Measurements from ENCODE around the gene DSCAM. TPM values are rescaled to one million over a fixed set of nuclear protein-coding genes. Genes with fewer than 3 reads are reported as not detected.

The DSCAM gene
- total RNA-seq, 1 donor from 2014 or later = not detected

GRCh38 chr21:40313260-40313659 lies 533.7 kb downstream of the DSCAM start:
- Histone ChIP-seq H3K36me3 (no peaks in the 10 kb centered on the region), H3K27me3 (no peaks in the 10 kb centered on the region), H3K9me3 (no peaks in the 10 kb centered on the region), H3K27ac (no peak overlapping the region), H3K4me3 (no peak overlapping the region), H3K4me1 (no peaks in the 10 kb centered on the region)
- DNase-seq (ENCODE audit: low spot score in 2 of 2) = no peak
- TF ChIP-seq, protein P1, sequence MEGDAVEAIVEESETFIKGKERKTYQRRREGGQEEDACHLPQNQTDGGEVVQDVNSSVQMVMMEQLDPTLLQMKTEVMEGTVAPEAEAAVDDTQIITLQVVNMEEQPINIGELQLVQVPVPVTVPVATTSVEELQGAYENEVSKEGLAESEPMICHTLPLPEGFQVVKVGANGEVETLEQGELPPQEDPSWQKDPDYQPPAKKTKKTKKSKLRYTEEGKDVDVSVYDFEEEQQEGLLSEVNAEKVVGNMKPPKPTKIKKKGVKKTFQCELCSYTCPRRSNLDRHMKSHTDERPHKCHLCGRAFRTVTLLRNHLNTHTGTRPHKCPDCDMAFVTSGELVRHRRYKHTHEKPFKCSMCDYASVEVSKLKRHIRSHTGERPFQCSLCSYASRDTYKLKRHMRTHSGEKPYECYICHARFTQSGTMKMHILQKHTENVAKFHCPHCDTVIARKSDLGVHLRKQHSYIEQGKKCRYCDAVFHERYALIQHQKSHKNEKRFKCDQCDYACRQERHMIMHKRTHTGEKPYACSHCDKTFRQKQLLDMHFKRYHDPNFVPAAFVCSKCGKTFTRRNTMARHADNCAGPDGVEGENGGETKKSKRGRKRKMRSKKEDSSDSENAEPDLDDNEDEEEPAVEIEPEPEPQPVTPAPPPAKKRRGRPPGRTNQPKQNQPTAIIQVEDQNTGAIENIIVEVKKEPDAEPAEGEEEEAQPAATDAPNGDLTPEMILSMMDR (IDR thresholded peaks at IDR 0.05) = no peak
- intact Hi-C loops (cut with DNase I) = no loop called here

DNA sequence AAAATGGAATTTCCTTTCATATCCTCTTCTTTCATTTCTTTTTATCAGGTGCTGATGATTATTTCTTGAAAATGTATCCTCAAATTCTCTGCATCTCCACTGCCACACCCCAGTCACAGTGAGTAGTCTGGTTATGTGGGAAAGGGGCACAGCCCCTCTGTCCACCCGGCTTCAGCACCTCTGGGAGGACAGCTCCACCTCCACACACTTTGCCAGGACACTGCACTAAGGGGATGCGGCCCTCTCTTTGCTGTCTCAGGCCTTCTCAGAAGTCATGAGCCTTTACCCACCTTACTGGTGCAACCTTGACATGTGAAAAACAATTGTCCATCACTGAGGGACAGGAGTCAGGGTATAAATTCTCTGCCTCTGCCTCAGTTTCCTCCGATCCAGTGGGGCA lies 546.7 kb downstream of the DSCAM start:
- DNase-seq (ENCODE audit: low spot score in 2 of 2) = no peak
- no peak overlapping the region for H3K4me3 ChIP-seq
- H3K27me3 ChIP-seq = no peaks in the 10 kb centered on the region
- H3K4me1 ChIP-seq = no peaks in the 10 kb centered on the region
- H3K27ac ChIP-seq = no peak overlapping the region
- no peaks in the 10 kb centered on the region for H3K9me3 ChIP-seq
- TF ChIP-seq, protein P1 (IDR thresholded peaks at IDR 0.05) = no peak
- no peaks in the 10 kb centered on the region for H3K36me3 ChIP-seq
- intact Hi-C loops (cut with DNase I) = no loop called here

DNA sequence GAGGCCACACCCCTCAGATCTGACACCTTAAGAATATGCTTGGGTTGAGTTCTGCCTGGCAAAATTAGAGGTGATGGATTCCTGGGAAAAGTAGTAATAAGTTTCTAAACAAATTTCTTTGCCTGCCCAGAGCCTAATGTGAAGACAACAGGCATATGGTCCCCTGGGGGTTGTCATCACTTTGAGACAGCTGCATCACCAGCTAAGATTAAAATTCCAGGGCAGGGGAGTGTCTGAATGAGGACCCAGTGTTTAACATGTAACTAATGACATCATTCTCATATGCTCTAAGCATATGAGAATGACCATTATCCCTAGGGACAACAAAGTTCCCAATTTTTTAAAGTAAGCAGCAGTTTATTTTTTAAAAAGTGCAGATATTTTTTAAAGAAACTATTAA lies 547.5 kb downstream of the DSCAM start:
- no peaks in the 10 kb centered on the region for H3K27me3 ChIP-seq
- no peaks in the 10 kb centered on the region for H3K36me3 ChIP-seq
- no peak overlapping the region for H3K27ac ChIP-seq
- intact Hi-C loops (cut with DNase I) = no loop called here
- no peaks in the 10 kb centered on the region for H3K9me3 ChIP-seq
- no peak overlapping the region for H3K4me3 ChIP-seq
- TF ChIP-seq, protein P1 (IDR thresholded peaks at IDR 0.05) = no peak
- no peaks in the 10 kb centered on the region for H3K4me1 ChIP-seq
- DNase-seq (ENCODE audit: low spot score in 2 of 2) = no peak

GRCh38 chr21:40294345-40294744 lies 552.6 kb downstream of the DSCAM start:
- Histone ChIP-seq H3K36me3 (no peaks in the 10 kb centered on the region), H3K4me1 (no peaks in the 10 kb centered on the region), H3K4me3 (no peak overlapping the region), H3K27ac (no peak overlapping the region), H3K9me3 (no peaks in the 10 kb centered on the region), H3K27me3 (no peaks in the 10 kb centered on the region)
- intact Hi-C loops (cut with DNase I) = no loop called here
- no peak for DNase-seq (ENCODE audit: low spot score in 2 of 2)
- TF ChIP-seq, protein P1 (IDR thresholded peaks at IDR 0.05) = no peak

GRCh38 chr21:40291560-40291959 lies 555.4 kb downstream of the DSCAM start:
- H3K4me1 ChIP-seq = no peaks in the 10 kb centered on the region
- H3K36me3 ChIP-seq = no peaks in the 10 kb centered on the region
- TF ChIP-seq, protein P1 (IDR thresholded peaks at IDR 0.05) = no peak
- DNase-seq (ENCODE audit: low spot score in 2 of 2) = no peak
- no peaks in the 10 kb centered on the region for H3K27me3 ChIP-seq
- intact Hi-C loops (cut with DNase I) = no loop called here
- H3K9me3 ChIP-seq = no peaks in the 10 kb centered on the region
- no peak overlapping the region for H3K4me3 ChIP-seq
- no peak overlapping the region for H3K27ac ChIP-seq

GRCh38 chr21:40284409-40284808 lies 562.5 kb downstream of the DSCAM start:
- intact Hi-C loops (cut with DNase I) = no loop called here
- H3K36me3 ChIP-seq = no peaks in the 10 kb centered on the region

More at GRCh38 chr21:40284409-40284808, 562.5 kb downstream of the DSCAM start:
- no peak overlapping the region for H3K4me3 ChIP-seq
- no peaks in the 10 kb centered on the region for H3K9me3 ChIP-seq
- no peaks in the 10 kb centered on the region for H3K27me3 ChIP-seq
- TF ChIP-seq, protein P1 (IDR thresholded peaks at IDR 0.05) = no peak
- no peaks in the 10 kb centered on the region for H3K4me1 ChIP-seq
- no peak overlapping the region for H3K27ac ChIP-seq
- no peak for DNase-seq (ENCODE audit: low spot score in 2 of 2)
